ENCODE measurements around the gene HSD17B7. TPM values are rescaled to one million over a fixed set of nuclear protein-coding genes. Genes with fewer than 3 reads are reported as not detected.

The HSD17B7 gene
- polyA plus RNA-seq, 1 donor (not counting 4 experiments of a cell fraction or from before 2014, with no cell fraction given): 44.7 TPM

DNA sequence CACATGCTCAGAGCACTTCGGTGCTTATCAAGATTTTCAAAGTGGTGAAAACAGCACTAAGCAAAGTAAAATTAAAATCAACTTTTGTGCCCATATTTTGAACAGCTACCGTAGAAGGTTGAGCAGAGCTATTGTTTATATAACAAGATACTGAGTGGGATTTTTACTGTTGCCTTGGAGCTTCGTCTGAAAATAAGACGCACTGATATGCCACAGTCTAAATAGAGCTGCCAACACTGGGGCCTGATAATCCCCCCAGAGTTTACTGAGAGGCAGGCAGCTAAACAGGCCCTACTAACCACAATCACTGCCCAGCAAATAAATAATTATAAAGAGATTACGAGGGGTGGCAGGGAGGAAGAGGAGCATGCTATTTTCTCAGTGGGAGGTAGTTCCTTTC is 71.1 kb downstream of the HSD17B7 start:
- H3K4me2 ChIP-seq (ENCODE audit: control insufficient read depth, extremely low read depth, insufficient read depth, low read depth, low read length): no peak overlapping the region
- H3K9me3 ChIP-seq (ENCODE audit: control insufficient read depth, low read depth, low read length): no peaks in the 10 kb centered on the region
- H3K27me3 ChIP-seq (ENCODE audit: control insufficient read depth, extremely low read depth, insufficient read depth, low read length): no peaks in the 10 kb centered on the region
- H3K79me2 ChIP-seq (ENCODE audit: control insufficient read depth, insufficient read depth, low read length): no peaks in the 10 kb centered on the region
- no peak overlapping the region for H2AFZ ChIP-seq (ENCODE audit: control insufficient read depth, low read length)
- H4K20me1 ChIP-seq (ENCODE audit: control insufficient read depth, extremely low read depth, insufficient read depth, low read length): no peaks in the 10 kb centered on the region
- H3K9ac ChIP-seq (ENCODE audit: control insufficient read depth, extremely low read depth, insufficient read depth, low read length): no peak overlapping the region
- no peak for FAIRE-seq
- H3K27ac ChIP-seq (ENCODE audit: control insufficient read depth, insufficient read depth, low read length): no peak overlapping the region
- H3K9me1 ChIP-seq (ENCODE audit: control insufficient read depth, extremely low read depth, insufficient read depth, low read length): no peaks in the 10 kb centered on the region
- no peaks in the 10 kb centered on the region for H3K36me3 ChIP-seq (ENCODE audit: control insufficient read depth in 2 of 2, extremely low read depth in 1 of 2, insufficient read depth in 2 of 2, low read length in 2 of 2)
- TF ChIP-seq EZH2 (IDR thresholded peaks at IDR 0.05; ENCODE audit: low read length): no peak
- TF ChIP-seq, protein P1, sequence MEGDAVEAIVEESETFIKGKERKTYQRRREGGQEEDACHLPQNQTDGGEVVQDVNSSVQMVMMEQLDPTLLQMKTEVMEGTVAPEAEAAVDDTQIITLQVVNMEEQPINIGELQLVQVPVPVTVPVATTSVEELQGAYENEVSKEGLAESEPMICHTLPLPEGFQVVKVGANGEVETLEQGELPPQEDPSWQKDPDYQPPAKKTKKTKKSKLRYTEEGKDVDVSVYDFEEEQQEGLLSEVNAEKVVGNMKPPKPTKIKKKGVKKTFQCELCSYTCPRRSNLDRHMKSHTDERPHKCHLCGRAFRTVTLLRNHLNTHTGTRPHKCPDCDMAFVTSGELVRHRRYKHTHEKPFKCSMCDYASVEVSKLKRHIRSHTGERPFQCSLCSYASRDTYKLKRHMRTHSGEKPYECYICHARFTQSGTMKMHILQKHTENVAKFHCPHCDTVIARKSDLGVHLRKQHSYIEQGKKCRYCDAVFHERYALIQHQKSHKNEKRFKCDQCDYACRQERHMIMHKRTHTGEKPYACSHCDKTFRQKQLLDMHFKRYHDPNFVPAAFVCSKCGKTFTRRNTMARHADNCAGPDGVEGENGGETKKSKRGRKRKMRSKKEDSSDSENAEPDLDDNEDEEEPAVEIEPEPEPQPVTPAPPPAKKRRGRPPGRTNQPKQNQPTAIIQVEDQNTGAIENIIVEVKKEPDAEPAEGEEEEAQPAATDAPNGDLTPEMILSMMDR (optimal IDR thresholded peaks at IDR 0.05 in 1 of 3, IDR thresholded peaks at IDR 0.05 in 1 of 3, conservative IDR thresholded peaks at IDR 0.05 in 1 of 3; ENCODE audit: extremely low read depth in 1 of 3, insufficient read depth in 2 of 3, low read length in 3 of 3): no peak
- no peak for DNase-seq (ENCODE audit: low read depth, low spot score)
- H3K4me1 ChIP-seq (ENCODE audit: control insufficient read depth, extremely low read depth, insufficient read depth, low read length): peaks cover 10% of the 10 kb centered on the region
- no peak overlapping the region for H3K4me3 ChIP-seq (ENCODE audit: control insufficient read depth in 2 of 3, extremely low read depth in 1 of 3, insufficient read depth in 2 of 3, low read depth in 1 of 3, low read length in 3 of 3)
- dilution Hi-C loops (cut with MboI; ENCODE audit: extremely low pct_ligation_motif_present, low sequenced_read_pairs): no loop called here

Small RNA genes lying within 50 kb of the gene (small RNA-seq; reads per million reads assigned to genes)
- gene RN7SL861P (ENCODE audit: insufficient read length in 3 of 3, low read depth in 3 of 3, low replicate concordance in 1 of 3): 0 reads per million in 3 experiments

Other genes starting within 250 kb of the HSD17B7 start
- gene UAP1, start 229.0 kb upstream of the HSD17B7 start, polyA plus RNA-seq: 81.8 to 150 TPM (median 129 TPM) in 3 replicates
- gene DDR2, start 158.2 kb upstream of the HSD17B7 start, polyA plus RNA-seq: 0.31 to 0.43 TPM (median 0.39 TPM) in 3 replicates
- gene CCDC190, start 70.5 kb downstream of the HSD17B7 start, polyA plus RNA-seq: 0.07 to 0.09 TPM in 2 of 3 replicates, not detected in the other

All from keratinocyte (primary cell).